ENCODE results near the gene MVB12B.

The MVB12B gene

DNA sequence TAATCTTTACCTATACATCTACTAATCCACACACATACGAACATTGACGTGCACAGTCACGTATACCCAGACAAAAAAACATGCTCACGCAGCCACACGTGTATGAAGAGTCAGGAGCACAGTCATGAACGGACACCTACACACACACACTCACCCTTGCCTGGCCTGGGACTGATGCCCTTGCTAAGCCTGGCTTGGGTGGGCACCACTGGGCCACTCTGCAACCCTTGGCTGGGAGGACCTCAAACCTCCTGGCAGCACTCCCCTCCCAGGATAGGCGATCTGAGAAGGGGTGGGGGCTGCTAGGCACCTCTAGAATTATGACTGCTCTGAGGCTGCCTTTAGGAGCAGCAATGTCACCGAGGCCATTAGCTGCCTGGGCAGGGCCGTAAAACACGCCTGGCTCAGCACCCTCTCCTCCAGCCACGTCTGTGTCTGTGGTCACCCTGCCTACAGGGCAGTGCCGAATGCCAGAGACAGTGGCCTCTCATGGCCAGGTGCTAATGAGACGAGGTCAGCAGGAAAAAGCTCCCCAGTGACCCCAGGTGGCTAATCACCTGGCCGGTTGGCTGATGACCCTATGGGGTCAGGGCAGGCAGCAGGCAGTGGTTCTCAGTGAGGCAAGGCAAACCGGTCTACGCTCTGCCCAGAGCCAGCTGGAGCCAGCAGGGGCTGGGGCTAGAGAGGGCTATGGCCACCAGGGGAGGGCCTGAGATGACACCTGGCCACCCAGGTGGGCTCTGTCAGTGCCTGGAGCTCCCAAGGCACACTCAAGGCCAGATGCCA, 33.7 kb upstream of the MVB12B start:
- H3K4me1 ChIP-seq (ENCODE audit: insufficient read depth, insufficient read length), result peaks cover 14% of the 10 kb centered on the region
- H3K36me3 ChIP-seq (ENCODE audit: insufficient read depth, insufficient read length, low read length), result no peaks in the 10 kb centered on the region
- no peak overlapping the region for H3K4me3 ChIP-seq (ENCODE audit: insufficient read length, low read depth)
- H3K27me3 ChIP-seq (ENCODE audit: insufficient read depth, insufficient read length), result peaks cover 3% of the 10 kb centered on the region
- H3K9ac ChIP-seq (ENCODE audit: insufficient read length, low read depth), result no peak overlapping the region
- TF ChIP-seq SUZ12 (IDR thresholded peaks at IDR 0.05; ENCODE audit: extremely low read depth, insufficient read depth, insufficient read length), result no peak
- TF ChIP-seq ZNF274 (IDR thresholded peaks at IDR 0.05; ENCODE audit: low read depth, low read length), result no peak
- TF ChIP-seq YY1 (IDR thresholded peaks at IDR 0.05; ENCODE audit: insufficient read depth, insufficient read length), result no peak
- H3K9me3 ChIP-seq (ENCODE audit: insufficient read depth, low read length), result no peaks in the 10 kb centered on the region
- DNase-seq (ENCODE audit: low read depth, low spot score), result no peak

DNA sequence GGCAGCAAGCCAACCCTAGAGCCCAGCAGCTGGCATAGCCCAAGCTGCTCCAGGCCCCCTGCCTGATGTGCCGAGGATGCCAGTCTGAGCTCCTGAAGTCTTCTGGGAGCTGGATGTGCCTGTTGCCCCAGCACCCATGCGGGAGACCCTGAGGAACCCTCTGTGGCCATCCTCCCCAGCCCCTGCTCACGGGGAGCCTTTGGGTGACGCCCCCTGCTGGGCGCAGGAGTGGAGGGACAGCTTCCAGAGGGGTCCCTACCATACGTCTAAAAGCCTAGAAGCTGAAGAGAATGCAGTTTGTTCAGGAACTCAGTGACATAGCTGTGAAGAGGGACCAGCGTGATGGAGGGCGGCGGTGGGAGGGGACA, 33.1 kb upstream of the MVB12B start:
- TF ChIP-seq SUZ12 (IDR thresholded peaks at IDR 0.05; ENCODE audit: extremely low read depth, insufficient read depth, insufficient read length) (no peak), ZNF274 (IDR thresholded peaks at IDR 0.05; ENCODE audit: low read depth, low read length) (no peak), YY1 (IDR thresholded peaks at IDR 0.05; ENCODE audit: insufficient read depth, insufficient read length) (no peak)
- Histone ChIP-seq H3K36me3 (ENCODE audit: insufficient read depth, insufficient read length, low read length) (no peaks in the 10 kb centered on the region), H3K9ac (ENCODE audit: insufficient read length, low read depth) (no peak overlapping the region), H3K4me1 (ENCODE audit: insufficient read depth, insufficient read length) (peaks cover 14% of the 10 kb centered on the region), H3K27me3 (ENCODE audit: insufficient read depth, insufficient read length) (peaks cover 3% of the 10 kb centered on the region), H3K9me3 (ENCODE audit: insufficient read depth, low read length) (no peaks in the 10 kb centered on the region), H3K4me3 (ENCODE audit: insufficient read length, low read depth) (no peak overlapping the region)
- no peak for DNase-seq (ENCODE audit: low read depth, low spot score)

DNA sequence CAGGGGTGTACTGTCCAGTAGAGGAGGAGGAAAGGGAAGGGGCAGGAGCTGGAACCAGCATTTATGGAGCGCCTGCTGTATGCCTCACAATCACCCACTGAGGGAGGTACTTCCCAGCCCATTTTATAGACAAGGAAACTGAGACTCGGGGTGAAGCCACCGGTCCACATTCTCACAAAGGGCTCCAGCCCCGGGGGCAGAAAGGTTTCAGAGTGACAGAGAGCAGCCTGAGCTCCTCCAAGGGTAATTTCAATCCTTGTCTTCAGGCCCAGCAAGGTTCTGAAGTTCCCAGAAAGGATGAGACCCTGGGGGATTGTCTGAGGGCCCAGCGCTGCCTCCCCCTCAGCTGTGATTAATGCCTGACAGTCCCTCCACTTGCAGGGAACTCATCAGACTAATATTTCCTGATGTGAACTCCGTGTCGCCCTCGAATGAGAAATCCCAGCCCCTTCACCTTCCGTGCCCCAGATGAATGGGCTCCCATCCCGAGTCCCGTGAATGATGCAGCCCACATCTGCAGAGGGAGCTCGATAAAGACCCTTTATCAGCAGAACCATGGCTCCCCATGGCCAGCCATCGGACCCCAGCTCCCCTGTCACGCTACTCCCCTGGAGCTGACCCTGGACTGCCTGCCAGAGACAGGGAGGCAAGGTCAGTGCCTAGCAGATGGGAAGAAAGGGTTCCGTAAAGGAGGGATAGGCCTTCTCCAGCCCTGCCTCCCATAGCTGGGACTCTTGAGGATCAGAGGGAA, 32.1 kb upstream of the MVB12B start:
- Histone ChIP-seq H3K9ac (ENCODE audit: insufficient read length, low read depth) (no peak overlapping the region), H3K4me3 (ENCODE audit: insufficient read length, low read depth) (no peak overlapping the region), H3K27me3 (ENCODE audit: insufficient read depth, insufficient read length) (peaks cover 3% of the 10 kb centered on the region), H3K36me3 (ENCODE audit: insufficient read depth, insufficient read length, low read length) (no peaks in the 10 kb centered on the region), H3K4me1 (ENCODE audit: insufficient read depth, insufficient read length) (peaks cover 14% of the 10 kb centered on the region), H3K9me3 (ENCODE audit: insufficient read depth, low read length) (no peaks in the 10 kb centered on the region)
- DNase-seq (ENCODE audit: low read depth, low spot score), result no peak
- TF ChIP-seq SUZ12 (IDR thresholded peaks at IDR 0.05; ENCODE audit: extremely low read depth, insufficient read depth, insufficient read length), result no peak
- TF ChIP-seq YY1 (IDR thresholded peaks at IDR 0.05; ENCODE audit: insufficient read depth, insufficient read length), result no peak
- no peak for TF ChIP-seq ZNF274 (IDR thresholded peaks at IDR 0.05; ENCODE audit: low read depth, low read length)

DNA sequence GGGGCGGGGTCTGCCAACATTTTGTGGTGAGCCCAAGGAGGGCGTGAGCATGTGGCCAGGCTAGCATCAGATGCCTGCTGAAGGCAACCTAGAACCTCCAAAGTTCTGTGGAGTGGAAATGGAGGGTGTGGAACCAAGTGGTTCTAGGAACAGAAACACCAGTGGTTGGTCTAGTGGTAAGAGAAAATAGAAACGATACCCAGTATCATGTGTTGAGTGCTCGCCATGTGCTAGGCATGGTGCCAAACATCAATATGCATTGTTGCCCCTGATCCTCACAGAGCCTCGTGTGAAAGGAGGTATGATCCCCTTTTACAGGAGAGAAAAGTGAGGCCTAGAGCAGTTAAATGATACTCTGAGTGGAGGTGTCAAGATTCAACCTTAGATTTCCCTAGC, 31.5 kb upstream of the MVB12B start:
- Histone ChIP-seq H3K9me3 (ENCODE audit: insufficient read depth, low read length) (no peaks in the 10 kb centered on the region), H3K4me3 (ENCODE audit: insufficient read length, low read depth) (no peak overlapping the region), H3K36me3 (ENCODE audit: insufficient read depth, insufficient read length, low read length) (no peaks in the 10 kb centered on the region), H3K4me1 (ENCODE audit: insufficient read depth, insufficient read length) (peaks cover 14% of the 10 kb centered on the region), H3K9ac (ENCODE audit: insufficient read length, low read depth) (no peak overlapping the region), H3K27me3 (ENCODE audit: insufficient read depth, insufficient read length) (peaks cover 3% of the 10 kb centered on the region)
- no peak for DNase-seq (ENCODE audit: low read depth, low spot score)
- TF ChIP-seq YY1 (IDR thresholded peaks at IDR 0.05; ENCODE audit: insufficient read depth, insufficient read length), result no peak

DNA sequence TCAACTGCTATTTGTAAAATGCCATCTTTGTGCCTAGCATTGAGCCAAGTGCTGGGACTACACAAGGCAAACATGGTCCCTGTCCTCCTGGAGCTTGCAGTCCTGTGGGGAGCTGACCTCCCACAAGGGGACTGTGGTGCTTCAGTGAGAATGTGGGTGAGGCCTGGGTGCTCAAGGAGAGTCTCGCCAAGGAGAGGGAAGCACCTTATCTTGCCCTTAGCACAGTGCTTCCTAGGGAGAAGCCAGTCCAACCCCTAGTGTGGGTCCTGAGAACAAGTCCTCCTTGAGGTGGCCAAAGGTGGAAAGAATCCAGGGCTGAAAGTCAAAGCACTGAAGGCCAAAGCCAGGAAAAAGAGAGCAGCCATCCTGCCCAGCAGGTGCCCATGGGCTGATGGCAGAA, 31.1 kb upstream of the MVB12B start:
- DNase-seq (ENCODE audit: low read depth, low spot score), result no peak
- no peak overlapping the region for H3K4me3 ChIP-seq (ENCODE audit: insufficient read length, low read depth)
- peaks cover 3% of the 10 kb centered on the region for H3K27me3 ChIP-seq (ENCODE audit: insufficient read depth, insufficient read length)
- no peaks in the 10 kb centered on the region for H3K9me3 ChIP-seq (ENCODE audit: insufficient read depth, low read length)
- H3K36me3 ChIP-seq (ENCODE audit: insufficient read depth, insufficient read length, low read length), result no peaks in the 10 kb centered on the region
- TF ChIP-seq SUZ12 (IDR thresholded peaks at IDR 0.05; ENCODE audit: extremely low read depth, insufficient read depth, insufficient read length), result no peak
- TF ChIP-seq ZNF274 (IDR thresholded peaks at IDR 0.05; ENCODE audit: low read depth, low read length), result no peak
- TF ChIP-seq YY1 (IDR thresholded peaks at IDR 0.05; ENCODE audit: insufficient read depth, insufficient read length), result no peak
- H3K9ac ChIP-seq (ENCODE audit: insufficient read length, low read depth), result no peak overlapping the region
- H3K4me1 ChIP-seq (ENCODE audit: insufficient read depth, insufficient read length), result peaks cover 14% of the 10 kb centered on the region

DNA sequence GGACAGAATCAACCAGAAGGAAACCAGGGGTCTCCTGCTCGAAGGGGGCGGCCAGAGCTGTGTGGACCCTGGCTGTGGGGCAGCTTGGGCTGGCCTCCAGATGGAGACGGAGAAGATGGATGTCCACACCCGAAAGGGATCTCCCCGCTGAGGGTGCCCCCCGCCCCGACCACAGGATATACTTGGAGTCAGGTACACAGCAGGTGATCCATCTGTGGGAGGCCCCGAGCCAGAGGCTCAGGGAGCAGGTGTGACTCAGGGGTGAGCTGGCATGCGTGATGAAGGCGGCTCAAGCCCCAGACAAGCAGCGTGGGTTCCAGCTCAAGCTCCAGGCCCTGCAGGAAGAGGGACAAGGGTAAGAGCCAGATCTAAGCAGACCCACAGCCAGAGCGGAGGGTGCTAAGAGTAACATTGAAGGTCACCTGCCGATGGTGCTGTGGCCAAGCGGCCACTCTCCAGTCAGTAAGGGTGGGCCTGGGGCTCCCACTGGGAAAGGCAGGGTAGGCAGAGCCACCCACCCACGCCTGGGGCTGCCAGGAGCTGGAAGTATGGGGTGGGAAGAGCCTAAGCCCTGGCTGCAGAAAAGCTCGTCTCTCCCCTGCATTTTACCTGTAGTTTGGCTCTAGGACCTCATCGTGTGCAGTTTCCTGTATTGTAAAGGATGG, 30.6 kb upstream of the MVB12B start:
- H3K9me3 ChIP-seq (ENCODE audit: insufficient read depth, low read length), result no peaks in the 10 kb centered on the region
- H3K27me3 ChIP-seq (ENCODE audit: insufficient read depth, insufficient read length), result peaks cover 3% of the 10 kb centered on the region
- peaks cover 11% of the 10 kb centered on the region for H3K4me1 ChIP-seq (ENCODE audit: insufficient read depth, insufficient read length)
- no peak for DNase-seq (ENCODE audit: low read depth, low spot score)
- TF ChIP-seq ZNF274 (IDR thresholded peaks at IDR 0.05; ENCODE audit: low read depth, low read length), result no peak
- TF ChIP-seq SUZ12 (IDR thresholded peaks at IDR 0.05; ENCODE audit: extremely low read depth, insufficient read depth, insufficient read length), result no peak
- no peak for TF ChIP-seq YY1 (IDR thresholded peaks at IDR 0.05; ENCODE audit: insufficient read depth, insufficient read length)
- H3K36me3 ChIP-seq (ENCODE audit: insufficient read depth, insufficient read length, low read length), result no peaks in the 10 kb centered on the region
- no peak overlapping the region for H3K9ac ChIP-seq (ENCODE audit: insufficient read length, low read depth)
- no peak overlapping the region for H3K4me3 ChIP-seq (ENCODE audit: insufficient read length, low read depth)

DNA sequence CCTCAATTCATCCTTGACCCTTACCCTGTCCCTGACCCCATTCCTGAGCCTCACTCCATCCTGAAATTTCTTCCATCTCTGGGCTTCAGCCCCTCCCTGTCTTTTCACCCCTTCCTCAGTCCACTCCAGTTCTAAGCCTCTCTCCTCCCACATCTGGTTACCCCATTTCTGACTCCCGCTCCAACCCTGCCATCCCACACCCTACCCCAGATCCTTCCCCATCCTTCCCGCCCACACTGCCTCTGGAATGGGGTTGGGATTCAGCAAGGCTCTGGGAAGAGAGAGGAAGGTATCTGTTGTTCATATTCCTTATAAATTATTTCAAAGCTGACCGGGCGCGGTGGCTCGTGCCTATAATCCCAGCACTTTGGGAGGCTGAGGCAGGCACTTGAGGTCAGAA, 29.9 kb upstream of the MVB12B start:
- H3K4me1 ChIP-seq (ENCODE audit: insufficient read depth, insufficient read length), result peaks cover 11% of the 10 kb centered on the region
- no peaks in the 10 kb centered on the region for H3K9me3 ChIP-seq (ENCODE audit: insufficient read depth, low read length)
- peaks cover 3% of the 10 kb centered on the region for H3K27me3 ChIP-seq (ENCODE audit: insufficient read depth, insufficient read length)
- no peak for DNase-seq (ENCODE audit: low read depth, low spot score)
- H3K4me3 ChIP-seq (ENCODE audit: insufficient read length, low read depth), result no peak overlapping the region
- TF ChIP-seq SUZ12 (IDR thresholded peaks at IDR 0.05; ENCODE audit: extremely low read depth, insufficient read depth, insufficient read length) (no peak), ZNF274 (IDR thresholded peaks at IDR 0.05; ENCODE audit: low read depth, low read length) (no peak), YY1 (IDR thresholded peaks at IDR 0.05; ENCODE audit: insufficient read depth, insufficient read length) (no peak)
- H3K9ac ChIP-seq (ENCODE audit: insufficient read length, low read depth), result no peak overlapping the region
- no peaks in the 10 kb centered on the region for H3K36me3 ChIP-seq (ENCODE audit: insufficient read depth, insufficient read length, low read length)
